ENCODE data around the gene GRHL1.
"Not testable (repeated sequence)": the region's sequence is repeated elsewhere in the genome, so short reads cannot be mapped to it uniquely, and the experiment has no call there.

Gene GRHL1

DNA sequence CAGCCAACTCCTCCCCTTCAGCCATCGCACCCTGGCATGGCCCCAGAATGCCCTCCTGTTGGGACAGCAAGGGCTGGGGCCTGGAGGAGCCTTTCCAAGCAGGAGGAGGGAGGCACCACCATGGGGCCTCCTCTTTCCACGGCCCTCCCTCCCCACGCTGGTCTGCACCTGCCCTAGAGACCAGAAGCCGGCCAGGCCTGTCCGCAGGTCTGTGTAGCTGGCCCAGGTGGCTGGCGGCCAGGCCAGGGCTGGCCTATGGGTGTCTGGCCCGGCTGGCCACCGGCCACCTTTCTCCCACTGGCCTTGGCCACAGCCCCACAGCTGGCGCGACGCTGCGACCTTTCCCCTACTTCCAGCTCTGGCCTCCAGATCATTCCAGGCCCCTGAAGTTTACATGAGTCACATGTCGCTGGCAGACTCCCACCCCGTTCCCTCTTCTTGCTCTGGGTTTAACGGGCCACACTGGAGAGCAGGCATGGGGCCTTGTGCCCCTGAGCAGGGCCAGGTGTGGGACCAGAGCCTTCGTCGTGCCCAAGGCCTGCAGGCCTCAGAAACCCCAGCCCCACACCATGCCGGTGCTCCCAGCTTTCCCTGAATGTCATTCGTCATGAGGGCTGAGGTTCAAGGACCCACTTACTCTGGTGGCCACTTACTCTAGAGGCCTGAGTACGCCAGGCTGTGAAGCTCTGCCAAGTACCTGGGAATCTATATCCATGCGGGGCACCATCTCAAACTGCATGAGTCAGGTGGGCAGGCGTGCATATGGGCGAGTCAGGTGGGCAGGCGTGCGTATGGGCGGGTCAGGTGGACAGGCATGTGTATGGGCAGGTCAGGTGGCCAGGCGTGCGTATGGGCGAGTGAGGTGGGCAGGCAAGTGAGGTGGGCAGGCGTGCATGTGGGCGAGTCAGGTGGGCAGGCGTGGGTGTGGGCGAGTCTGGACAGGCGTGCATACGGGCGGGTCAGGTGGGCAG is 58.6 kb downstream of the GRHL1 start:
- TF ChIP-seq CTCF (conservative IDR thresholded peaks at IDR 0.05; ENCODE audit: low read length): no peak
- no peak overlapping the region for H3K4me3 ChIP-seq (ENCODE audit: low read length)
- DNase-seq (ENCODE audit: low read depth): peak; percentile 81

- H3K4me3 ChIP-seq (ENCODE audit: low read length); DNase-seq (ENCODE audit: low read depth): not testable (repeated sequence)
Observed at GRCh38 chr2:10010861-10011605, 59.5 kb downstream of the GRHL1 start.

DNA sequence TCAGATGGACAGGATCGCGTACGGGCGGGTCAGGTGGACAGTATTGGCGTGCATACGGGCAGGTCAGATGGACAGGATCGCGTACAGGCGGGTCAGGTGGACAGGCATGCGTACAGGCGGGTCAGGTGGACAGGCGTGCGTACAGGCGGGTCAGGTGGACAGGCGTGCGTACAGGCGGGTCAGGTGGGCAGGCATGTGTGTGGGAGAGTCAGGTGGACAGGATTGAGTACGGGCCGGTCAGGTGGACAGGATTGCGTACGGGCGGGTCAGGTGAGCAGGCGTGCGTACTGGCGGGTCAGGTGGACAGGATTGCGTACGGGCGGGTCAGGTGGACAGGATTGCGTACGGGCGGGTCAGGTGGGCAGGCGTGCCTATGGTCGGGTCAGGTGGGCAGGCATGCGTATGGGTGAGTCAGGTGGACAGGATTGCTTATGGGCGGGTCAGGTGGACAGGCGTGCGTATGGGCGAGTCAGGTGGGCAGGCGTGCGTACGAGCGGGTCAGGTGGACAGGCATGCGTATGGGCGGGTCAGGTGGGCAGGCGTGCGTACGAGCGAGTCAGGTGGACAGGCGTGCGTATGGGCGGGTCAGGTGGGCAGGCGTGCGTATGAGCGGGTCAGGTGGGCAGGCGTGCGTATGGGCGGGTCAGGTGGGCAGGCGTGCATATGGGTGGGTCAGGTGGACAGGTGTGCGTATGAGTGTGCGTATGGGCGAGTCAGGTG is 60.3 kb downstream of the GRHL1 start:
- not testable (repeated sequence) for DNase-seq (ENCODE audit: low read depth); H3K4me3 ChIP-seq (ENCODE audit: low read length)

DNA sequence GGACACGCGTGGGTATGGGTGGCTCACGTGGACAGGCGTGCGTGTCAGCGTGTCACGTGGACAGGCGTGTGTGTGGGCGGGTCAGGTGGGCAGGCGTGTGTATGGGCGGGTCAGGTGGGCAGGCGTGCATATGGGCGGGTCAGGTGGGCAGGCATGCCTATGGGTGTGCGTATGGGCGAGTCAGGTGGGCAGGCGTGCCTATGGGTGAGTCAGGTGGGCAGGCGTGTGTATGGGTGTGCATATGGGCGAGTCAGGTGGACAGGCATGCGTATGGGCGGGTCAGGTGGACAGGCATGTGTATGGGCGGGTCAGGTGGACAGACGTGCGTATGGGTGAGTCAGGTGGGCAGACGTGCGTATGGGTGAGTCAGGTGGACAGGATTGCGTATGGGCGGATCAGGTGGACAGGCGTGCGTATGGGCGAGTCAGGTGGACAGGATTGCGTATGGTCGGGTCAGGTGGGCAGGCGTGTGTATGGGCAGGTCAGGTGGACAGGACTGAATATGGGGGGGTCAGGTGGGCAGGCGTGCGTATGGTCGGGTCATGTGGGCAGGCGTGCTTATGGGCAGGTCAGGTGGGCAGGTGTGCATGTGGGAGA is 61.0 kb downstream of the GRHL1 start:
- DNase-seq (ENCODE audit: low read depth); H3K4me3 ChIP-seq (ENCODE audit: low read length): not testable (repeated sequence)

GRCh38 chr2:10012963-10013461 is 61.5 kb downstream of the GRHL1 start:
- TF ChIP-seq CTCF (conservative IDR thresholded peaks at IDR 0.05; ENCODE audit: low read length): no peak
- DNase-seq (ENCODE audit: low read depth): no peak
- H3K4me3 ChIP-seq (ENCODE audit: low read length): no peak overlapping the region

GRCh38 chr2:10013651-10014417 is 62.3 kb downstream of the GRHL1 start:
- not testable (repeated sequence) for H3K4me3 ChIP-seq (ENCODE audit: low read length); DNase-seq (ENCODE audit: low read depth)

- no peak for DNase-seq (ENCODE audit: low read depth)
- H3K4me3 ChIP-seq (ENCODE audit: low read length): no peak overlapping the region
- TF ChIP-seq CTCF (conservative IDR thresholded peaks at IDR 0.05; ENCODE audit: low read length): no peak
Observed at GRCh38 chr2:10014418-10015190, 63.1 kb downstream of the GRHL1 start.

- H3K4me3 ChIP-seq (ENCODE audit: low read length); DNase-seq (ENCODE audit: low read depth): not testable (repeated sequence)
Observed at GRCh38 chr2:10015376-10015989, 64.0 kb downstream of the GRHL1 start.

All from AG10803 (cell line).